Choroid plexus epithelial cell (primary cell): Measurements from ENCODE around the gene NEK6.

Experiments used
- DNase-seq: peaks from one replicate; pipeline ENCODE4 v3.0.0-alpha.2; 2010; ENCODE audit warnings: low read depth
- H3K4me3 ChIP-seq: 2 replicates; pipeline ENCODE4 v1.5.1; 2011; ENCODE audit warnings: low read depth, mild to moderate bottlenecking, control low read depth, low read length, moderate library complexity
- CTCF ChIP-seq: conservative IDR thresholded peaks from 2 replicates; pipeline ENCODE4 v1.5.1; 2011; ENCODE audit warnings: low read depth, mild to moderate bottlenecking, control low read depth, inconsistent platforms, low read length, moderate library complexity

Gene NEK6

GRCh38 chr9:124392254-124392870 lies 134.6 kb downstream of the NEK6 start:
- TF ChIP-seq CTCF, result no peak
- DNase-seq, result no peak

GRCh38 chr9:124392871-124393460 lies 135.2 kb downstream of the NEK6 start:
- no peak overlapping the region for H3K4me3 ChIP-seq
- DNase-seq, result peak; percentile 63
- TF ChIP-seq CTCF, result peak; percentile 78

More at GRCh38 chr9:124392254-124392870, 134.6 kb downstream of the NEK6 start:
- no peak overlapping the region for H3K4me3 ChIP-seq

GRCh38 chr9:124394167-124394566 lies 136.4 kb downstream of the NEK6 start:
- H3K4me3 ChIP-seq, result no peak overlapping the region
- no peak for TF ChIP-seq CTCF
- no peak for DNase-seq

- H3K4me3 ChIP-seq, result no peak overlapping the region
- no peak for TF ChIP-seq CTCF
- no peak for DNase-seq
These were observed 136.8 kb downstream of the NEK6 start for GRCh38 chr9:124394596-124394995.

GRCh38 chr9:124395826-124396225 lies 138.1 kb downstream of the NEK6 start:
- DNase-seq, result peak; percentile 66
- no peak for TF ChIP-seq CTCF
- no peak overlapping the region for H3K4me3 ChIP-seq

- no peak for DNase-seq
- TF ChIP-seq CTCF, result no peak
- no peak overlapping the region for H3K4me3 ChIP-seq
These were observed 140.6 kb downstream of the NEK6 start for GRCh38 chr9:124398191-124398935.
